Measurements from ENCODE around the gene FOXP1.

GRCh38 chr3:71087143-71088018 is 496.1 kb downstream of the FOXP1 start:
- TF ChIP-seq, protein P1, sequence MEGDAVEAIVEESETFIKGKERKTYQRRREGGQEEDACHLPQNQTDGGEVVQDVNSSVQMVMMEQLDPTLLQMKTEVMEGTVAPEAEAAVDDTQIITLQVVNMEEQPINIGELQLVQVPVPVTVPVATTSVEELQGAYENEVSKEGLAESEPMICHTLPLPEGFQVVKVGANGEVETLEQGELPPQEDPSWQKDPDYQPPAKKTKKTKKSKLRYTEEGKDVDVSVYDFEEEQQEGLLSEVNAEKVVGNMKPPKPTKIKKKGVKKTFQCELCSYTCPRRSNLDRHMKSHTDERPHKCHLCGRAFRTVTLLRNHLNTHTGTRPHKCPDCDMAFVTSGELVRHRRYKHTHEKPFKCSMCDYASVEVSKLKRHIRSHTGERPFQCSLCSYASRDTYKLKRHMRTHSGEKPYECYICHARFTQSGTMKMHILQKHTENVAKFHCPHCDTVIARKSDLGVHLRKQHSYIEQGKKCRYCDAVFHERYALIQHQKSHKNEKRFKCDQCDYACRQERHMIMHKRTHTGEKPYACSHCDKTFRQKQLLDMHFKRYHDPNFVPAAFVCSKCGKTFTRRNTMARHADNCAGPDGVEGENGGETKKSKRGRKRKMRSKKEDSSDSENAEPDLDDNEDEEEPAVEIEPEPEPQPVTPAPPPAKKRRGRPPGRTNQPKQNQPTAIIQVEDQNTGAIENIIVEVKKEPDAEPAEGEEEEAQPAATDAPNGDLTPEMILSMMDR (IDR thresholded peaks at IDR 0.05), result no peak
- TF ChIP-seq EP300 (IDR thresholded peaks at IDR 0.05), result no peak
- TF ChIP-seq POLR2A (IDR thresholded peaks at IDR 0.05), result no peak
